ENCODE results near the gene LINGO4.

DNA sequence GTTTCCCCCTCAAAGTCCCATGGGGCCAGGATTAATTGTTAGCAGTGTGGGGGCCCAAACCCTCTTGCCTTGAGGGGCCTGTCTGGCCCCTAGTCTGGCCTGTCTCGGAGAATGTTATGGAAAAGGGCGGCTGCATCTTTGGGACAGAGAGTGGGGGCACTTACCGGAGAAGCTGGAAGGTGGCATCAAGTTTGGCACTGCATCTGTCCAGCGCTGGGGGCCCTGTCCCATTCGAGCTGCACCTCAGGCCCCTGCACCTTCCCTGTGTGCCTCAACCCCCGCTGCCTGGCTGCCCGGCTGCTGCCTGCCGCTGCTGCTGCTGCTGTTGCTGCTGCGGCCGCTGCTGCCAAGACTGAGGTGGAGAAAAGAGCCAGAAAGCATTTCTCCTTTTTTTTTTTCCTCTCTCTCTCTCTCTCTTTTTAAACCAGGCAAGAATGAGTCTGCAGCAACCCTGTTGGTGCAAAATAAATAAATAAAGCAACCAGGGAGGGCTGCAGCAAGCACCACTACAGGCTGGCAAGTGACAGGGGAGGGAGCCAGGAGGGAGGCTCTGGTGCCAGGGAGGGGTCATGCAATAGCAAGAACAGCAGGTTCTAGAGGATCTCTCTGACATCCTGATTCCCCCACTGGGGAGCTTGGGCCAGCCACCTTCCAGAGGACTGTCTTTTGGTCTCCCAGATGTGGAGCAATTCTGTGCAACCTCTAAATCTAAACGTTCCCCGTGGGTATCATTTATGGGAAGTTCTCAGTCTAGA is at the start of gene LINGO4:
- TF ChIP-seq, protein P1, sequence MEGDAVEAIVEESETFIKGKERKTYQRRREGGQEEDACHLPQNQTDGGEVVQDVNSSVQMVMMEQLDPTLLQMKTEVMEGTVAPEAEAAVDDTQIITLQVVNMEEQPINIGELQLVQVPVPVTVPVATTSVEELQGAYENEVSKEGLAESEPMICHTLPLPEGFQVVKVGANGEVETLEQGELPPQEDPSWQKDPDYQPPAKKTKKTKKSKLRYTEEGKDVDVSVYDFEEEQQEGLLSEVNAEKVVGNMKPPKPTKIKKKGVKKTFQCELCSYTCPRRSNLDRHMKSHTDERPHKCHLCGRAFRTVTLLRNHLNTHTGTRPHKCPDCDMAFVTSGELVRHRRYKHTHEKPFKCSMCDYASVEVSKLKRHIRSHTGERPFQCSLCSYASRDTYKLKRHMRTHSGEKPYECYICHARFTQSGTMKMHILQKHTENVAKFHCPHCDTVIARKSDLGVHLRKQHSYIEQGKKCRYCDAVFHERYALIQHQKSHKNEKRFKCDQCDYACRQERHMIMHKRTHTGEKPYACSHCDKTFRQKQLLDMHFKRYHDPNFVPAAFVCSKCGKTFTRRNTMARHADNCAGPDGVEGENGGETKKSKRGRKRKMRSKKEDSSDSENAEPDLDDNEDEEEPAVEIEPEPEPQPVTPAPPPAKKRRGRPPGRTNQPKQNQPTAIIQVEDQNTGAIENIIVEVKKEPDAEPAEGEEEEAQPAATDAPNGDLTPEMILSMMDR (IDR thresholded peaks at IDR 0.05): no peak
- no peak for TF ChIP-seq ZFX (IDR thresholded peaks at IDR 0.05; ENCODE audit: borderline replicate concordance)
